GM12878 (cell line): ENCODE measurements around the gene BRDT. TPM values are rescaled to one million over a fixed set of nuclear protein-coding genes. Genes with fewer than 3 reads are reported as not detected.

Experiments used
- ATAC-seq: fragments of 200-7000 bp; cut with Tn5 transposase; 3 replicates; pipeline ENCODE4 v1.9.1; 2020; ENCODE audit warnings: mild to moderate bottlenecking, moderate library complexity
- BruUV-seq: library from RNA; stranded (reverse); fragments of 400-500 nt; replicated peaks from 2 replicates; lab custom pipeline; 2021; lab: Mats Ljungman, UMichigan
- CTCF ChIA-PET: fragments of 300-600 bp; sonication (Branson Sonifier 250); formaldehyde crosslinking; extraction: SDS; loops from one replicate; lab custom pipeline; 2021; ENCODE audit warnings: inconsistent platforms; lab: Yijun Ruan, JAX
- POLR2A ChIA-PET: fragments of 350-600 bp; formaldehyde crosslinking; extraction: SDS; loops from one replicate; lab custom pipeline; 2021; ENCODE audit warnings: inconsistent platforms; lab: Charles Lee
- RAD21 ChIA-PET: fragments of 300-600 bp; sonication (Branson Sonifier 250); formaldehyde crosslinking; loops from one replicate; lab custom pipeline; 2023; ENCODE audit warnings: antibody characterized with exemption; ENCODE audit not compliant: unreplicated experiment; lab: Charles Lee
- SMC1A ChIA-PET: fragments of 300-600 bp; sonication (Branson Sonifier 250); formaldehyde crosslinking; loops from one replicate; lab custom pipeline; 2023; ENCODE audit not compliant: unreplicated experiment, uncharacterized antibody; lab: Charles Lee
- DNase-seq: peaks from one replicate; pipeline ENCODE4 v3.0.0-alpha.2; 2011; ENCODE audit warnings: low read depth, low spot score
- FAIRE-seq: peaks from 3 replicates; lab custom pipeline; 2011; peaks lifted over from hg19 to GRCh38; lab: Jason Lieb, UNC
- H2AFZ ChIP-seq: 2 replicates; pipeline ENCODE4 v1.6.0; 2011; ENCODE audit warnings: low read depth, low read length, control low read depth; ENCODE audit not compliant: control insufficient read depth
- H3K27ac ChIP-seq: 2 replicates; pipeline ENCODE4 v1.5.1; 2011; ENCODE audit warnings: control low read depth; ENCODE audit not compliant: control insufficient read depth, insufficient read depth
- H3K27me3 ChIP-seq, 2 experiments: replicated peaks in 1 of 2; 2 replicates each; pipeline versions ENCODE4 v1.6.0 to v1.6.1; 2011; ENCODE audit warnings: low read length in 1 of 2; ENCODE audit not compliant: control insufficient read depth in 2 of 2, insufficient read depth in 2 of 2
- H3K36me3 ChIP-seq, 2 experiments: 2 replicates each; pipeline ENCODE4 v1.5.1; 2011; ENCODE audit warnings: low read length in 1 of 2; ENCODE audit not compliant: control insufficient read depth in 2 of 2, insufficient read depth in 2 of 2
- H3K4me1 ChIP-seq: 2 replicates; pipeline ENCODE4 v1.6.1; 2011; ENCODE audit warnings: mild to moderate bottlenecking, low read length, moderate library complexity, mixed read lengths; ENCODE audit not compliant: control insufficient read depth, insufficient read depth
- H3K4me2 ChIP-seq: 2 replicates; pipeline ENCODE4 v1.6.0; 2011; ENCODE audit warnings: control low read depth; ENCODE audit not compliant: control insufficient read depth, insufficient read depth
- H3K4me3 ChIP-seq: fragments of 200-600 bp; sonication (generic); 2 replicates; pipeline ENCODE4 v1.5.1; 2016
- H3K79me2 ChIP-seq: 2 replicates; pipeline ENCODE4 v1.6.0; 2011; ENCODE audit warnings: low read length; ENCODE audit not compliant: control insufficient read depth, insufficient read depth
- H3K9ac ChIP-seq: 2 replicates; pipeline ENCODE4 v1.8.0; 2011; ENCODE audit warnings: low read length, control low read depth, mixed read lengths; ENCODE audit not compliant: control insufficient read depth, insufficient read depth
- H3K9me3 ChIP-seq: replicated peaks from 3 replicates; pipeline ENCODE4 v1.5.1; 2011; ENCODE audit warnings: mild to moderate bottlenecking, low read length; ENCODE audit not compliant: control insufficient read depth, insufficient read depth
- H4K20me1 ChIP-seq: 2 replicates; pipeline ENCODE4 v1.6.0; 2011; ENCODE audit not compliant: control insufficient read depth, insufficient read depth
- CBX5 ChIP-seq: sonication (generic); IDR thresholded peaks from 2 replicates; pipeline ENCODE4 v1.6.1; 2016; ENCODE audit warnings: low read depth, moderate library complexity, mild to moderate bottlenecking, inconsistent platforms
- CEBPZ ChIP-seq: fragments of 150-350 bp; IDR thresholded peaks from 2 replicates; pipeline ENCODE4 v1.6.1; 2016; ENCODE audit warnings: low read depth, low read length
- EZH2 ChIP-seq: IDR thresholded peaks from 2 replicates; pipeline ENCODE4 v1.6.1; 2012; ENCODE audit warnings: low read depth, mild to moderate bottlenecking, control low read depth, inconsistent platforms, low read length, borderline replicate concordance; ENCODE audit not compliant: control insufficient read depth
- HDAC2 ChIP-seq: fragments of 200-600 bp; sonication (generic); IDR thresholded peaks from 2 replicates; pipeline ENCODE4 v1.6.1; 2017
- IKZF1 ChIP-seq: fragments of 450-650 bp; conservative IDR thresholded peaks from 2 replicates; pipeline ENCODE4 v1.6.1; 2017; ENCODE audit warnings: antibody characterized with exemption, mild to moderate bottlenecking
- MEF2B ChIP-seq: fragments of 450-650 bp; IDR thresholded peaks from 2 replicates; pipeline ENCODE4 v1.6.1; 2018; ENCODE audit warnings: mild to moderate bottlenecking, moderate library complexity; ENCODE audit not compliant: partially characterized antibody, poor library complexity, severe bottlenecking
- MXI1 ChIP-seq: fragments of 150-350 bp; IDR thresholded peaks from 2 replicates; pipeline ENCODE4 v1.6.1; 2011; ENCODE audit warnings: low read depth, mild to moderate bottlenecking, inconsistent platforms, low read length, improper control_type of control experiment
- SPI1 ChIP-seq: IDR thresholded peaks from 2 replicates; pipeline ENCODE4 v1.6.1; 2011; ENCODE audit warnings: low read depth, mild to moderate bottlenecking, low read length, moderate library complexity, borderline replicate concordance; ENCODE audit not compliant: insufficient read depth
- USF2 ChIP-seq: IDR thresholded peaks from 2 replicates; pipeline ENCODE4 v1.6.1; 2011; ENCODE audit warnings: low read depth, low read length, improper control_type of control experiment, borderline replicate concordance
- YBX1 ChIP-seq: fragments of 450-650 bp; IDR thresholded peaks from 2 replicates; pipeline ENCODE4 v1.6.1; 2016; ENCODE audit warnings: antibody characterized with exemption
- ZNF217 ChIP-seq: fragments of 450-650 bp; IDR thresholded peaks from 2 replicates; pipeline ENCODE4 v1.6.1; 2017; ENCODE audit warnings: antibody characterized with exemption, mild to moderate bottlenecking
- ZNF622 ChIP-seq: fragments of 450-650 bp; IDR thresholded peaks from 2 replicates; pipeline ENCODE4 v1.6.1; 2017; ENCODE audit warnings: mild to moderate bottlenecking, inconsistent platforms
- in situ Hi-C: fragments of 300-500 bp; cut with MboI; formaldehyde crosslinking; loops from 9 replicates; pipeline ENCODE4 v1.14.3; 2018; ENCODE audit warnings: mixed read lengths
- intact Hi-C: fragments of 100-400 bp; cut with micrococcal nuclease; formaldehyde crosslinking; loops from one replicate; pipeline ENCODE4 v1.14.2; 2022; ENCODE audit not compliant: unreplicated experiment
- polyA plus RNA-seq, 11 experiments: library from polyadenylated mRNA; depleted of rRNA in 4 of 11; unstranded in 6 of 11; stranded (reverse) in 5 of 11; fragments of >200 nt; fragmentation: Nextera tagmentation in 4 of 11; fragmentation: Illumina TruSeq in 1 of 11; extraction: Ambion mirVana in 4 of 11; extraction: Trizol in 1 of 11; gene quantifications; 1 replicate in 1 of 11; 2 replicates in 10 of 11; pipeline versions ENCODE4 v1.2.1 to v1.2.3, GENCODE V29; 2011 to 2016; ENCODE audit warnings: inconsistent platforms in 2 of 11, missing spikeins in 2 of 11, low read depth in 1 of 11
- total RNA-seq, 4 experiments: library from RNA; depleted of rRNA in 3 of 4; stranded (reverse); fragments of >200 nt in 3 of 4; fragmentation: Illumina TruSeq in 1 of 4; extraction: Trizol in 1 of 4; gene quantifications; 2 replicates each; pipeline versions ENCODE4 v1.2.1 to v1.2.3, GENCODE V29; 2013 to 2021
- TF ChIP-seq, protein P1 (sequence below): fragments of 450-650 bp; IDR thresholded peaks from 2 replicates; pipeline ENCODE4 v1.6.1; 2018; ENCODE audit warnings: borderline replicate concordance, mild to moderate bottlenecking; ENCODE audit not compliant: partially characterized antibody

BRDT gene
- total and polyA plus RNA-seq, 10 of the 15 experiments (the other 5 are each of a cell fraction or from before 2014, with no cell fraction given): 0.02 to 0.11 TPM; not detected in 8

- ChIA-PET POLR2A (no interaction called here), SMC1A (no interaction called here), RAD21 (no interaction called here), CTCF (interaction anchor here (0.9 kb wide), 1 partner anchor 19 kb away, joined by 3 read pairs; no protein-coding TSS in a partner anchor)
- H2AFZ ChIP-seq: no peak overlapping the region
- no TSS peak for BruUV-seq
- ATAC-seq: no peak
- no peak for FAIRE-seq
- H3K4me2 ChIP-seq: no peak overlapping the region
- no peak overlapping the region for H3K4me3 ChIP-seq
- no peaks in the 10 kb centered on the region for H3K79me2 ChIP-seq
- no peak overlapping the region for H3K27ac ChIP-seq
- in situ Hi-C loops (no loop called here), intact Hi-C loops (no loop called here)
- no peak overlapping the region for H3K9ac ChIP-seq
- no peak for TF ChIP-seq YBX1
- TF ChIP-seq MEF2B: no peak
- TF ChIP-seq USF2: no peak
- no peak for TF ChIP-seq IKZF1
- TF ChIP-seq, protein P1, sequence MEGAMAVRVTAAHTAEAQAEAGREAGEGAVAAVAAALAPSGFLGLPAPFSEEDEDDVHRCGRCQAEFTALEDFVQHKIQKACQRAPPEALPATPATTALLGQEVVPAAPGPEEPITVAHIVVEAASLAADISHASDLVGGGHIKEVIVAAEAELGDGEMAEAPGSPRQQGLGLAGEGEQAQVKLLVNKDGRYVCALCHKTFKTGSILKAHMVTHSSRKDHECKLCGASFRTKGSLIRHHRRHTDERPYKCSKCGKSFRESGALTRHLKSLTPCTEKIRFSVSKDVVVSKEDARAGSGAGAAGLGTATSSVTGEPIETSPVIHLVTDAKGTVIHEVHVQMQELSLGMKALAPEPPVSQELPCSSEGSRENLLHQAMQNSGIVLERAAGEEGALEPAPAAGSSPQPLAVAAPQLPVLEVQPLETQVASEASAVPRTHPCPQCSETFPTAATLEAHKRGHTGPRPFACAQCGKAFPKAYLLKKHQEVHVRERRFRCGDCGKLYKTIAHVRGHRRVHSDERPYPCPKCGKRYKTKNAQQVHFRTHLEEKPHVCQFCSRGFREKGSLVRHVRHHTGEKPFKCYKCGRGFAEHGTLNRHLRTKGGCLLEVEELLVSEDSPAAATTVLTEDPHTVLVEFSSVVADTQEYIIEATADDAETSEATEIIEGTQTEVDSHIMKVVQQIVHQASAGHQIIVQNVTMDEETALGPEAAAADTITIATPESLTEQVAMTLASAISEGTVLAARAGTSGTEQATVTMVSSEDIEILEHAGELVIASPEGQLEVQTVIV: no peak
- TF ChIP-seq CBX5: no peak
- TF ChIP-seq SPI1: no peak
- no peak for TF ChIP-seq CEBPZ
- no peak for TF ChIP-seq EZH2
- TF ChIP-seq MXI1: no peak
- no peak for TF ChIP-seq HDAC2
- no peak for TF ChIP-seq ZNF622
- TF ChIP-seq ZNF217: no peak
- H3K9me3 ChIP-seq: no peaks in the 10 kb centered on the region
- no peaks in the 10 kb centered on the region for H3K27me3 ChIP-seq
- H4K20me1 ChIP-seq: no peaks in the 10 kb centered on the region
- no peaks in the 10 kb centered on the region for H3K36me3 ChIP-seq
- DNase-seq: no peak
- no peaks in the 10 kb centered on the region for H3K4me1 ChIP-seq
Measured at GRCh38 chr1:92051948-92052347, 102.7 kb downstream of the BRDT start.
